RPMI8226 (cell line): ENCODE data around the gene KIR2DL1.
"Not testable (repeated sequence)": the region's sequence is repeated elsewhere in the genome, so short reads cannot be mapped to it uniquely, and the experiment has no call there.

ENCODE experiments used
- DNase-seq: peaks from one replicate; pipeline ENCODE4 v3.0.0-alpha.2; 2015

The KIR2DL1 gene

GRCh38 chr19:54772666-54773065, 3.1 kb downstream of the KIR2DL1 start:
- not testable (repeated sequence) for DNase-seq

- DNase-seq, result not testable (repeated sequence)
Measured at GRCh38 chr19:54775095-54775815, 5.7 kb downstream of the KIR2DL1 start.

GRCh38 chr19:54775830-54776229, 6.2 kb downstream of the KIR2DL1 start:
- DNase-seq, result not testable (repeated sequence)

GRCh38 chr19:54777851-54778250, 8.3 kb downstream of the KIR2DL1 start:
- not testable (repeated sequence) for DNase-seq

GRCh38 chr19:54778896-54779295, 9.3 kb downstream of the KIR2DL1 start:
- not testable (repeated sequence) for DNase-seq

- DNase-seq, result not testable (repeated sequence)
Measured at GRCh38 chr19:54782916-54783315, 13.3 kb downstream of the KIR2DL1 start.

GRCh38 chr19:54786091-54786723, 16.6 kb downstream of the KIR2DL1 start:
- peak; percentile 64 for DNase-seq

- not testable (repeated sequence) for DNase-seq
Measured at GRCh38 chr19:54788154-54788553, 18.6 kb downstream of the KIR2DL1 start.

GRCh38 chr19:54790711-54791110, 21.1 kb downstream of the KIR2DL1 start:
- no peak for DNase-seq

GRCh38 chr19:54791476-54791875, 21.9 kb downstream of the KIR2DL1 start:
- no peak for DNase-seq

- DNase-seq, result peak; percentile 77
Measured at GRCh38 chr19:54792814-54793213, 23.2 kb downstream of the KIR2DL1 start.

- DNase-seq, result no peak
Measured at GRCh38 chr19:54795758-54796157, 26.2 kb downstream of the KIR2DL1 start.

GRCh38 chr19:54803410-54803809, 33.8 kb downstream of the KIR2DL1 start, which contains the start of gene KIR2DL4:
TSS of gene KIR2DL4 (plus strand) at chr19:54803610. CDS start at chr19:54803652, 42 bp downstream.
- no peak for DNase-seq

- no peak for DNase-seq
Measured at GRCh38 chr19:54804101-54804500, 34.5 kb downstream of the KIR2DL1 start.

GRCh38 chr19:54804571-54804970, 35.0 kb downstream of the KIR2DL1 start:
- no peak for DNase-seq

GRCh38 chr19:54805665-54806515, 36.3 kb downstream of the KIR2DL1 start:
- no peak for DNase-seq

GRCh38 chr19:54806516-54806838, 36.9 kb downstream of the KIR2DL1 start:
- no peak for DNase-seq

GRCh38 chr19:54814571-54814970, 45.0 kb downstream of the KIR2DL1 start:
- DNase-seq, result not testable (repeated sequence)

GRCh38 chr19:54816251-54816650, 46.7 kb downstream of the KIR2DL1 start, which contains the start of gene KIR3DL1:
TSS of gene KIR3DL1 (plus strand) at chr19:54816468.
- DNase-seq, result not testable (repeated sequence)

- no peak for DNase-seq
Measured at GRCh38 chr19:54817670-54818536, 48.3 kb downstream of the KIR2DL1 start.

- DNase-seq, result not testable (repeated sequence)
Measured at GRCh38 chr19:54824416-54824815, 54.8 kb downstream of the KIR2DL1 start.

GRCh38 chr19:54825326-54825725, 55.7 kb downstream of the KIR2DL1 start:
- not testable (repeated sequence) for DNase-seq
